GM12878 (cell line): Measurements from ENCODE around the gene LIPG. TPM values are rescaled to one million over a fixed set of nuclear protein-coding genes. Genes with fewer than 3 reads are reported as not detected.

ENCODE experiments used
- ATAC-seq: fragments of 200-7000 bp; cut with Tn5 transposase; 3 replicates; pipeline ENCODE4 v1.9.1; 2020; ENCODE audit warnings: mild to moderate bottlenecking, moderate library complexity
- BruUV-seq: library from RNA; stranded (reverse); fragments of 400-500 nt; replicated peaks from 2 replicates; lab custom pipeline; 2021; lab: Mats Ljungman, UMichigan
- CTCF ChIA-PET: fragments of 300-600 bp; sonication (Branson Sonifier 250); formaldehyde crosslinking; extraction: SDS; loops from one replicate; lab custom pipeline; 2021; ENCODE audit warnings: inconsistent platforms; lab: Yijun Ruan, JAX
- POLR2A ChIA-PET: fragments of 350-600 bp; formaldehyde crosslinking; extraction: SDS; loops from one replicate; lab custom pipeline; 2021; ENCODE audit warnings: inconsistent platforms; lab: Charles Lee
- RAD21 ChIA-PET: fragments of 300-600 bp; sonication (Branson Sonifier 250); formaldehyde crosslinking; loops from one replicate; lab custom pipeline; 2023; ENCODE audit warnings: antibody characterized with exemption; ENCODE audit not compliant: unreplicated experiment; lab: Charles Lee
- SMC1A ChIA-PET: fragments of 300-600 bp; sonication (Branson Sonifier 250); formaldehyde crosslinking; loops from one replicate; lab custom pipeline; 2023; ENCODE audit not compliant: unreplicated experiment, uncharacterized antibody; lab: Charles Lee
- DNase-seq: peaks from one replicate; pipeline ENCODE4 v3.0.0-alpha.2; 2011; ENCODE audit warnings: low read depth, low spot score
- FAIRE-seq: peaks from 3 replicates; lab custom pipeline; 2011; peaks lifted over from hg19 to GRCh38; lab: Jason Lieb, UNC
- H2AFZ ChIP-seq: 2 replicates; pipeline ENCODE4 v1.6.0; 2011; ENCODE audit warnings: low read depth, low read length, control low read depth; ENCODE audit not compliant: control insufficient read depth
- H3K27ac ChIP-seq: 2 replicates; pipeline ENCODE4 v1.5.1; 2011; ENCODE audit warnings: control low read depth; ENCODE audit not compliant: control insufficient read depth, insufficient read depth
- H3K27me3 ChIP-seq, 2 experiments: replicated peaks in 1 of 2; 2 replicates each; pipeline versions ENCODE4 v1.6.0 to v1.6.1; 2011; ENCODE audit warnings: low read length in 1 of 2; ENCODE audit not compliant: control insufficient read depth in 2 of 2, insufficient read depth in 2 of 2
- H3K36me3 ChIP-seq, 2 experiments: 2 replicates each; pipeline ENCODE4 v1.5.1; 2011; ENCODE audit warnings: low read length in 1 of 2; ENCODE audit not compliant: control insufficient read depth in 2 of 2, insufficient read depth in 2 of 2
- H3K4me1 ChIP-seq: 2 replicates; pipeline ENCODE4 v1.6.1; 2011; ENCODE audit warnings: mild to moderate bottlenecking, low read length, moderate library complexity, mixed read lengths; ENCODE audit not compliant: control insufficient read depth, insufficient read depth
- H3K4me2 ChIP-seq: 2 replicates; pipeline ENCODE4 v1.6.0; 2011; ENCODE audit warnings: control low read depth; ENCODE audit not compliant: control insufficient read depth, insufficient read depth
- H3K4me3 ChIP-seq: fragments of 200-600 bp; sonication (generic); 2 replicates; pipeline ENCODE4 v1.5.1; 2016
- H3K79me2 ChIP-seq: 2 replicates; pipeline ENCODE4 v1.6.0; 2011; ENCODE audit warnings: low read length; ENCODE audit not compliant: control insufficient read depth, insufficient read depth
- H3K9ac ChIP-seq: 2 replicates; pipeline ENCODE4 v1.8.0; 2011; ENCODE audit warnings: low read length, control low read depth, mixed read lengths; ENCODE audit not compliant: control insufficient read depth, insufficient read depth
- H3K9me3 ChIP-seq: replicated peaks from 3 replicates; pipeline ENCODE4 v1.5.1; 2011; ENCODE audit warnings: mild to moderate bottlenecking, low read length; ENCODE audit not compliant: control insufficient read depth, insufficient read depth
- H4K20me1 ChIP-seq: 2 replicates; pipeline ENCODE4 v1.6.0; 2011; ENCODE audit not compliant: control insufficient read depth, insufficient read depth
- ASH2L ChIP-seq: fragments of 300-600, 200-600 bp; sonication (generic); IDR thresholded peaks from 2 replicates; pipeline ENCODE4 v1.6.1; 2017; ENCODE audit warnings: low read depth, mild to moderate bottlenecking, borderline replicate concordance
- BMI1 ChIP-seq: fragments of 450-650 bp; IDR thresholded peaks from 2 replicates; pipeline ENCODE4 v1.6.1; 2016; ENCODE audit warnings: mild to moderate bottlenecking, moderate library complexity, borderline replicate concordance
- CREM ChIP-seq: IDR thresholded peaks from 2 replicates; pipeline ENCODE4 v1.6.1; 2014; ENCODE audit warnings: antibody characterized with exemption, low read depth
- DPF2 ChIP-seq: fragments of 450-650 bp; IDR thresholded peaks from 2 replicates; pipeline ENCODE4 v1.6.1; 2017; ENCODE audit warnings: mild to moderate bottlenecking
- IKZF1 ChIP-seq: fragments of 450-650 bp; conservative IDR thresholded peaks from 2 replicates; pipeline ENCODE4 v1.6.1; 2017; ENCODE audit warnings: antibody characterized with exemption, mild to moderate bottlenecking
- JUND ChIP-seq: IDR thresholded peaks from 2 replicates; pipeline ENCODE4 v1.6.1; 2012; ENCODE audit warnings: low read depth, mild to moderate bottlenecking, low read length, improper control_type of control experiment, moderate library complexity
- NFYA ChIP-seq: IDR thresholded peaks from 2 replicates; pipeline ENCODE4 v1.6.1; 2011; ENCODE audit warnings: low read depth, mild to moderate bottlenecking, low read length, improper control_type of control experiment, borderline replicate concordance
- RCOR1 ChIP-seq: conservative IDR thresholded peaks from 2 replicates; pipeline ENCODE4 v1.6.1; 2012; ENCODE audit warnings: low read depth, low read length, improper control_type of control experiment
- RUNX3 ChIP-seq: IDR thresholded peaks from 2 replicates; pipeline ENCODE4 v1.6.1; 2012; ENCODE audit warnings: low read length, inconsistent platforms
- TAF1 ChIP-seq: IDR thresholded peaks from 2 replicates; pipeline ENCODE4 v1.6.1; 2011; ENCODE audit warnings: mild to moderate bottlenecking, low read depth, low read length, borderline replicate concordance
- YY1 ChIP-seq: IDR thresholded peaks from 2 replicates; pipeline ENCODE4 v1.6.1; 2011; ENCODE audit warnings: low read depth, mild to moderate bottlenecking, low read length
- ZBED1 ChIP-seq: IDR thresholded peaks from 2 replicates; pipeline ENCODE4 v1.6.1; 2016; ENCODE audit warnings: borderline replicate concordance
- ZNF217 ChIP-seq: fragments of 450-650 bp; IDR thresholded peaks from 2 replicates; pipeline ENCODE4 v1.6.1; 2017; ENCODE audit warnings: antibody characterized with exemption, mild to moderate bottlenecking
- WGBS: methylation state at CpG from one replicate; pipeline ENCODE4 v1.1.6; 2016; ENCODE audit warnings: low lambda C conversion rate; ENCODE audit not compliant: insufficient replicate concordance, insufficient coverage; ENCODE audit errors: missing lambda C conversion rate; 5-methylcytosine and 5-hydroxymethylcytosine counted together
- in situ Hi-C: fragments of 300-500 bp; cut with MboI; formaldehyde crosslinking; loops from 9 replicates; pipeline ENCODE4 v1.14.3; 2018; ENCODE audit warnings: mixed read lengths
- intact Hi-C: fragments of 100-400 bp; cut with micrococcal nuclease; formaldehyde crosslinking; loops from one replicate; pipeline ENCODE4 v1.14.2; 2022; ENCODE audit not compliant: unreplicated experiment
- polyA plus RNA-seq, 11 experiments: library from polyadenylated mRNA; depleted of rRNA in 4 of 11; unstranded in 6 of 11; stranded (reverse) in 5 of 11; fragments of >200 nt; fragmentation: Nextera tagmentation in 4 of 11; fragmentation: Illumina TruSeq in 1 of 11; extraction: Ambion mirVana in 4 of 11; extraction: Trizol in 1 of 11; gene quantifications; 1 replicate in 1 of 11; 2 replicates in 10 of 11; pipeline versions ENCODE4 v1.2.1 to v1.2.3, GENCODE V29; 2011 to 2016; ENCODE audit warnings: inconsistent platforms in 2 of 11, missing spikeins in 2 of 11, low read depth in 1 of 11
- total RNA-seq, 4 experiments: library from RNA; depleted of rRNA in 3 of 4; stranded (reverse); fragments of >200 nt in 3 of 4; fragmentation: Illumina TruSeq in 1 of 4; extraction: Trizol in 1 of 4; gene quantifications; 2 replicates each; pipeline versions ENCODE4 v1.2.1 to v1.2.3, GENCODE V29; 2013 to 2021
- TF ChIP-seq, protein P1 (sequence below): fragments of 450-650 bp; IDR thresholded peaks from 2 replicates; pipeline ENCODE4 v1.6.1; 2017; ENCODE audit warnings: borderline replicate concordance
- TF ChIP-seq, protein P2 (sequence below): IDR thresholded peaks from 2 replicates; pipeline ENCODE4 v1.6.1; 2012; ENCODE audit warnings: low read depth, low read length, improper control_type of control experiment
- TF ChIP-seq, protein P3 (sequence below): IDR thresholded peaks from 2 replicates; pipeline ENCODE4 v1.6.1; 2012; ENCODE audit warnings: low read depth, low read length, improper control_type of control experiment

The LIPG gene
- total and polyA plus RNA-seq, 10 of the 15 experiments (the other 5 are each of a cell fraction or from before 2014, with no cell fraction given) = 0.04 to 0.55 (median 0.18) TPM; not detected in 1

DNA sequence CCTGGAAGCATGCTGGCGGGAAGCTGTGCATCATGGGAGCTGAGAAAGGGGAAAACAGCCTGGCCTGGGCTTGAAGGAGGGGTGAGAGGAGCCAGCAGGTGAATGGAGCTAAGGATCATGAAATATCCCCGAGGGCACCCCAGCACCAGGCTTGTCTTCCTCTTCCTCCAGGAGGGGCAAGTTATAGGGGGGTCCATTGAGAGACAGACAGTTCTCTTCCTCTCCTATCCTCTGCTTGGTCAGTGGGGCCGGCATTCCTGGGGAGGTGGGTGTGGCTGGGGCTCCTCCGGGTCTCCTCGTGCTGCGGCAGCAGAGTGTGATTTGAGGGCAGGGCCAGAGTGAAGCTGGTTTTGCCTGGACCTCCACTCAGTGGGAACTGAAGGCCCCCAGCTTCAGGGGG, 78.9 kb downstream of the LIPG start:
- FAIRE-seq = no peak
- RAD21 ChIA-PET = no interaction called here
- SMC1A ChIA-PET = no interaction called here
- Histone ChIP-seq H3K27me3 (no peaks in the 10 kb centered on the region), H3K27ac (no peak overlapping the region), H4K20me1 (no peaks in the 10 kb centered on the region), H3K9ac (no peak overlapping the region), H3K79me2 (no peaks in the 10 kb centered on the region), H3K9me3 (no peaks in the 10 kb centered on the region), H3K4me1 (no peaks in the 10 kb centered on the region), H3K36me3 (no peaks in the 10 kb centered on the region), H2AFZ (no peak overlapping the region), H3K4me3 (no peak overlapping the region), H3K4me2 (no peak overlapping the region)
- no TSS peak for BruUV-seq
- ATAC-seq = no peak
- in situ Hi-C loops = no loop called here
- intact Hi-C loops = loop anchor here (10.0 kb wide), 1 partner anchor 126 kb away; no protein-coding TSS in a partner anchor
- no peak for DNase-seq
- TF ChIP-seq, protein P1, sequence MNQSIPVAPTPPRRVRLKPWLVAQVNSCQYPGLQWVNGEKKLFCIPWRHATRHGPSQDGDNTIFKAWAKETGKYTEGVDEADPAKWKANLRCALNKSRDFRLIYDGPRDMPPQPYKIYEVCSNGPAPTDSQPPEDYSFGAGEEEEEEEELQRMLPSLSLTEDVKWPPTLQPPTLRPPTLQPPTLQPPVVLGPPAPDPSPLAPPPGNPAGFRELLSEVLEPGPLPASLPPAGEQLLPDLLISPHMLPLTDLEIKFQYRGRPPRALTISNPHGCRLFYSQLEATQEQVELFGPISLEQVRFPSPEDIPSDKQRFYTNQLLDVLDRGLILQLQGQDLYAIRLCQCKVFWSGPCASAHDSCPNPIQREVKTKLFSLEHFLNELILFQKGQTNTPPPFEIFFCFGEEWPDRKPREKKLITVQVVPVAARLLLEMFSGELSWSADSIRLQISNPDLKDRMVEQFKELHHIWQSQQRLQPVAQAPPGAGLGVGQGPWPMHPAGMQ = no peak
- TF ChIP-seq RUNX3 (no peak), YY1 (no peak), JUND (no peak)
- WGBS = 10% methylated on average over 6 of the region's 6 CpGs
- POLR2A ChIA-PET = no interaction called here
- CTCF ChIA-PET = interaction anchor here (1.1 kb wide), 1 partner anchor 12 kb away, joined by 3 read pairs; no protein-coding TSS in a partner anchor

DNA sequence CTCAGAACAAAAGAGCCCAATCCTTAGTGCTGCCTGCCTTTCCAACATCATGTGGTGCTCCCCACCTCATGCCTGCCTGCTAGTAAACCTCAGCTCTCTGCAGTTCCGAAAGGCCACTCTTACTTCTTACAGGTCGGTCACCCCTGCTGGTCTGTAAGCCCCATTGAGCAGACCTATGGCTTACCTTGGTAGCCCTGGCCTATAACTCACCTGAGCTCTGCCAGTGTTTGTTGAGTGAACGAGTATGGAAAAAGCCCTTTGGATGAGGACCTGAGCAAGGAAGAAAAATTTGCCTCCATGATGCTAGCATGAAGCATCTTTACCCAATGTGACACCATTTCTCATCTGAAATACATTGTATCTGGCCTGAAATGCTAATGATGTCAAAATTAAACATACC, 83.3 kb downstream of the LIPG start:
- in situ Hi-C loops (no loop called here), intact Hi-C loops (loop anchor here (10.0 kb wide), 1 partner anchor 130 kb away; no protein-coding TSS in a partner anchor)
- no peaks in the 10 kb centered on the region for H3K79me2 ChIP-seq
- RAD21 ChIA-PET = no interaction called here
- H3K36me3 ChIP-seq = no peaks in the 10 kb centered on the region
- no peaks in the 10 kb centered on the region for H3K4me1 ChIP-seq
- no peak for DNase-seq
- no peak overlapping the region for H2AFZ ChIP-seq
- peaks cover 0 to 3% of the 10 kb centered on the region in 2 experiments; a peak in 2 of 4 replicates for H3K27me3 ChIP-seq
- no peak overlapping the region for H3K9ac ChIP-seq
- TF ChIP-seq IKZF1 = no peak
- TF ChIP-seq DPF2 = no peak
- no peak for TF ChIP-seq ASH2L
- TF ChIP-seq, protein P2, sequence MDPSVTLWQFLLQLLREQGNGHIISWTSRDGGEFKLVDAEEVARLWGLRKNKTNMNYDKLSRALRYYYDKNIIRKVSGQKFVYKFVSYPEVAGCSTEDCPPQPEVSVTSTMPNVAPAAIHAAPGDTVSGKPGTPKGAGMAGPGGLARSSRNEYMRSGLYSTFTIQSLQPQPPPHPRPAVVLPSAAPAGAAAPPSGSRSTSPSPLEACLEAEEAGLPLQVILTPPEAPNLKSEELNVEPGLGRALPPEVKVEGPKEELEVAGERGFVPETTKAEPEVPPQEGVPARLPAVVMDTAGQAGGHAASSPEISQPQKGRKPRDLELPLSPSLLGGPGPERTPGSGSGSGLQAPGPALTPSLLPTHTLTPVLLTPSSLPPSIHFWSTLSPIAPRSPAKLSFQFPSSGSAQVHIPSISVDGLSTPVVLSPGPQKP = no peak
- no peak for TF ChIP-seq ZNF217
- TF ChIP-seq, protein P3, sequence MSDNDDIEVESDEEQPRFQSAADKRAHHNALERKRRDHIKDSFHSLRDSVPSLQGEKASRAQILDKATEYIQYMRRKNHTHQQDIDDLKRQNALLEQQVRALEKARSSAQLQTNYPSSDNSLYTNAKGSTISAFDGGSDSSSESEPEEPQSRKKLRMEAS = no peak
- no peak for TF ChIP-seq BMI1
- TF ChIP-seq ZBED1 = no peak
- no peak for TF ChIP-seq NFYA
- no peak for TF ChIP-seq CREM
- TF ChIP-seq RCOR1 = no peak
- no peak for TF ChIP-seq TAF1
- H3K9me3 ChIP-seq = no peaks in the 10 kb centered on the region
- BruUV-seq = no TSS peak
- no peak for FAIRE-seq
- SMC1A ChIA-PET = no interaction called here
- ATAC-seq = no peak
- H3K27ac ChIP-seq = no peak overlapping the region
- no peak overlapping the region for H3K4me2 ChIP-seq
- POLR2A ChIA-PET = no interaction called here
- CTCF ChIA-PET = no interaction called here
- H4K20me1 ChIP-seq = no peaks in the 10 kb centered on the region
- 40% methylated on average over 3 of the region's 3 CpGs for WGBS
- no peak overlapping the region for H3K4me3 ChIP-seq
